ENCODE measurements around the gene MBD5.
"Not testable (repeated sequence)": the region's sequence is repeated elsewhere in the genome, so short reads cannot be mapped to it uniquely, and the experiment has no call there.

The MBD5 gene

GRCh38 chr2:148531669-148532428 is 511.0 kb downstream of the MBD5 start:
- no peak for FAIRE-seq
- no peak for DNase-seq (ENCODE audit: insufficient read length, low spot score)
- TF ChIP-seq POLR2A (IDR thresholded peaks at IDR 0.05; ENCODE audit: low read depth, low read length): no peak

DNA sequence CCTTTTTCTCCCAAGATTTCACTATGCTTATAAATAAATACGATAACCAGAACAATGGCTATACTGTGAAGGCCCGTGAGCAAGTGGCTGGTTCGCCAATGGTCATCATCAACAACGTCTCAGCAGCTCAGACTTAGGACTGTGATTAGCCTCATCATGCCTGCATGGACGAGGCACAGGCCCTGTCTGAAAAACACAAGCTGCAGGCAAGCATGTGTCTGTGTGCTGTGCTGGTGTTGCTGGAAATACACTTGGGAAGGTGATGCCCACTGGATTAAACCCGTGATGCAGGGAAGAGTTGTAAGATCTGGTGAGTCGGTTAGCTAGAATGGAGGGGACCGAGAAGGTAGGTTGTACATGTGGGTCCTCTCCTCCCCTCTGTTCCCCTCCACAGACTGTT is 512.1 kb downstream of the MBD5 start:
- DNase-seq (ENCODE audit: insufficient read length, low spot score) (no peak), FAIRE-seq (no peak)
- no peak for TF ChIP-seq POLR2A (IDR thresholded peaks at IDR 0.05; ENCODE audit: low read depth, low read length)

GRCh38 chr2:148533685-148534084 is 512.8 kb downstream of the MBD5 start:
- no peak for FAIRE-seq
- no peak for DNase-seq (ENCODE audit: insufficient read length, low spot score)
- TF ChIP-seq POLR2A (IDR thresholded peaks at IDR 0.05; ENCODE audit: low read depth, low read length): no peak

DNA sequence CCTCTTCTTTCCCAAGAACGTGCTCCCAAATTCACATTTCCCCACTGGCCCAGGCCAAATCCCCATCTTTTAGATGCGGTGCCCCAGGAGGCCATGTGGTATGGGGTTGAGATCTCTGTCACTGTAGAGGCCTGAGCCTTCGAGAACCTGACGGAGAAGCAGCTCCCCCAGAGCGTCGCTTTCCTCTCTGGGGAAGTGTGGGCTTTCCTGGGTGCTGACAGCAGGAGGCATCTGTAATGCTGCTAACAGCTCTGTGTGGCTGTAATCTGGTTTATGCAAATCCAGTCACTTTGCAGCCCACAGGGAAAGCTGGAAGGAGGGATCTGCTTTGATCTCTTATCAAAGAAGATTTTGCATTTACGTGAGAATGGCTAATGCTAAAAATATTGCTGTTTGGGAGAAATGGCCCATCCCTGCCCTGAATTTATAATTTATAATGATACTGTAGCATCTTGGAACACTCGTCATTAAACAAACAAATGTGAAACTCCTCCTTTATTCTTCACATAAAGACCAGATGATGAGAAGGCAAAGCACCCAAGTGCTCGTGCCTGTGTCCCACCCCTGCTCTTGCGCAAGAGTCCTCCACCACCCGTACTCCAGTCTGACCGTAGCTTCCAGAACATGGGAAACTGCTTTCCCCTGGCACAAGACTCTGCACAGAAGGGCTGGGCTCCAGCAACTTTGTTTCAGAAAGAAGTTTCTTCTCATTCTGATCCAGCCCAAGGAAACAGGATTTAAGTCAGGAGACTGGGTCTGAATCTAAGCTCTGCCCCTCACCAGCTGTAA is 513.7 kb downstream of the MBD5 start:
- DNase-seq (ENCODE audit: insufficient read length, low spot score): no peak
- no peak for FAIRE-seq
- TF ChIP-seq POLR2A (IDR thresholded peaks at IDR 0.05; ENCODE audit: low read depth, low read length): no peak

DNA sequence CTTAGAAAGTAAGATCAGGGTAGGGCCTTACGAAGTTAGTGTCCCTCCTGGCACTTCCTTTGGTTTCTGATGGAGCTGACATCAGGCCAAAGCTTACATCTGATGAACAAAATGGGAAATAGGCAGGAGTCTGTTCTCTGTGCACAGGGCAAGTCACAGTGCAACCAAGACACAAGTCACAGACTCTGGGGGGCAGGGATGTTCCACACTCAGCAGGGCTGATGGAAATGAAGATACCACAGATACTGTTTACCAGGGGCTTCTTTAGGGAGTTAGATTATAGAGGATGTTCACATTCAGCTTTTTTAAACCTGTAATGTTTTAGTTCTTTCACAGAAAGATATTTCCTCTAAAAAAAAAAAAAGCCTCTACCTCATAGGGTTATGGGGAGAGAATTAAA is 517.5 kb downstream of the MBD5 start:
- DNase-seq (ENCODE audit: insufficient read length, low spot score): no peak
- no peak for FAIRE-seq
- TF ChIP-seq POLR2A (IDR thresholded peaks at IDR 0.05; ENCODE audit: low read depth, low read length): no peak

GRCh38 chr2:148540022-148540421 is 519.1 kb downstream of the MBD5 start:
- TF ChIP-seq POLR2A (IDR thresholded peaks at IDR 0.05; ENCODE audit: low read depth, low read length): no peak
- no peak for FAIRE-seq
- no peak for DNase-seq (ENCODE audit: insufficient read length, low spot score)

- FAIRE-seq (no peak), DNase-seq (ENCODE audit: insufficient read length, low spot score) (no peak)
- no peak for TF ChIP-seq POLR2A (IDR thresholded peaks at IDR 0.05; ENCODE audit: low read depth, low read length)
Measured at GRCh38 chr2:148541792-148542191, 520.9 kb downstream of the MBD5 start.

- FAIRE-seq (no peak), DNase-seq (ENCODE audit: insufficient read length, low spot score) (no peak)
- TF ChIP-seq POLR2A (IDR thresholded peaks at IDR 0.05; ENCODE audit: low read depth, low read length): no peak
Measured at GRCh38 chr2:148542614-148543013, 521.7 kb downstream of the MBD5 start.

DNA sequence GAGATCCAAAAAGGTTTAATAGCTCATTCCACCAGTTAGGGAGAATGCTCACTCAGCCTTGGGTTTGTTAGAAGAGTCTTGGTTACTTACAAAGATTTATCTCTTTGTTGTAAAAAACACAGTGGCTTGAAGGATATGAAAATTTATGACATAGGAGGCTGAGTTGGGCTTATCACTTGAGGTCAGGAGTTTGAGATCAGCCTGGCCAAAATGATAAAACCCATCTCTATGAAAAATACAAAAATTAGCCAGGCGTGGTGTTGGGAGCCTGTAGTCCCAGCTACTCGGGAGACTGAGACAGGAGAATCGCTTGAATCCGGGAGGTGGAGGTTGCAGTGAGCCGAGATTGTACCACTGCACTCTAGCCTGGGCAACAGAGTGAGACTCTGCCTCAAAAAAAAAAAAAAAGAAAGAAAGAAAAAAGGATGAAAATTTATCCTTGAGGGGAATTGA is 522.2 kb downstream of the MBD5 start:
- not testable (repeated sequence) for DNase-seq (ENCODE audit: insufficient read length, low spot score); FAIRE-seq

GRCh38 chr2:148545390-148546256 is 524.7 kb downstream of the MBD5 start:
- no peak for FAIRE-seq
- TF ChIP-seq POLR2A (IDR thresholded peaks at IDR 0.05; ENCODE audit: low read depth, low read length): no peak
- DNase-seq (ENCODE audit: insufficient read length, low spot score): no peak

GRCh38 chr2:148546270-148546669 is 525.4 kb downstream of the MBD5 start:
- DNase-seq (ENCODE audit: insufficient read length, low spot score) (no peak), FAIRE-seq (no peak)
- TF ChIP-seq POLR2A (IDR thresholded peaks at IDR 0.05; ENCODE audit: low read depth, low read length): no peak

DNA sequence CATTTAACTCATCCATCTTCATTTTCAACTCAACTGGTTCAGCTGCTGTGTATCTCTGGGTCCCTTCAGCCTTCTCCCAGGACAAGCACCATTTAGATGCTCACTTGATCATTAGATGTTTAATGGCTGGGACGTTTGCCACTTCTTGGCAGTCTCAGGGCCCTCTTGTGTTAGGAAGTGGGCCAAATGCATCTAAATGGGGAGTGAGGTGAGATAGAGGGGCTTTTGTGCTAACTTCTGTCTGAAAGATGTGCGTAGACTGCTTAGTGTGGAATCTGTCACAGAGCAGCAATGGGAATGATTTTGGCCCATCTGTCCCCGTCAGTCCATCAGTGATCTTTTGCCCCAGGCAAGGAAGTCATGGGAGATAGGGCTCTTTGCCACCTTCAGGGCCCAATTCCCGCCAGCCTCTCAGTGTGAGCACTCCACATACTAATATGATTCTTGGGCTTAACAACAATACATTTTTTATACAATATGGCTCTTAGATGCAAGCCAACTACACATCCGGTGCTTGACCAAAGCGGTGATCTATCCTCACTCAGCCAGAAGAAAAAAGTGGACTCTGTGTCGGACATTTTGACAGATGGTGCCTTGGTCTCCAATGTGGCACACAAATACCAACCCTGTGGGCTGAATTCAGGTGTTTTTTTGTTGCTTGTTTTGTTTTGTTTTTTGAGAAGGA is 528.0 kb downstream of the MBD5 start:
- DNase-seq (ENCODE audit: insufficient read length, low spot score): no peak
- TF ChIP-seq POLR2A (IDR thresholded peaks at IDR 0.05; ENCODE audit: low read depth, low read length): no peak
- FAIRE-seq: no peak

DNA sequence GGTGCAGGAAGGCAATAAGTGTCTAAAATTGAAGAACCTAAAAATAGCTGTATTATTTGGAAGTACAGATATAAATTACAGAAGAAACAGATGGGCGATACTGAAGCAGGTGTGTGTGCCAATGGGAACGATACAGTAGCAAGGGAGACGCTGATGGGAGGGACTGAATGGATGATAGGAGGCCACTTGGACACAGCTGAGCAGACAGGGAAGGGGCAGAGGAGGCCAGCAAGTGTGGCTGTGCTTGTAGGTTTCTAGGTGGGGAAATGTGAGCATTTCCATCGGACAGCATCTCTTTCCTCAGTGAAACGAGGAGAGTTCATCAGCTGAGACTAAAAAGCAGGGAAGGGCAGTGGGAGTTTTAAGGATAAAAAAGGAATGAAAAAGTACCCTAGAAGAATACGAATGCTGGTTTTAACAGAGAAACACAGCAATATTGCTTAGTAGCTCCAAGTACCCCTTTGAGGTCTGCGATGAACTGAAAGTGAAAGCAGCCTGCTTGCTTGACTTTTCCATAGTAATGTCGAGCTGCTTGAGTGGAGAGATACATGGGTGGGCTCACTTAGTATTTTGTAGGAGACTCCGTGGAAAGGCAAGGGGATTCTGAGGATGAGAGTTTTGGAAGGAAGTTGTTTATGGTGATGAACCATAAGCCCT is 531.9 kb downstream of the MBD5 start:
- TF ChIP-seq POLR2A (IDR thresholded peaks at IDR 0.05; ENCODE audit: low read depth, low read length): no peak
- DNase-seq (ENCODE audit: insufficient read length, low spot score) (no peak), FAIRE-seq (no peak)

Data from H54 (cell line).